NCI-H2107 treated with DMSO at 0.1 percent for 48 hours (cell line): Measurements from ENCODE around the gene DYNC1I1.
A peak's percentile ranks its signal among the peaks of the same experiment; 100 is the strongest.

Experiments used
- DNase-seq: peaks from one replicate; lab custom pipeline; 2025; ENCODE audit not compliant: unreplicated experiment; lab: John Stamatoyannopoulos, UW

The DYNC1I1 gene

GRCh38 chr7:96016056-96016586, 243.8 kb downstream of the DYNC1I1 start:
- DNase-seq = no peak

GRCh38 chr7:96016735-96017134, 244.4 kb downstream of the DYNC1I1 start:
- no peak for DNase-seq

- no peak for DNase-seq
Measured at GRCh38 chr7:96017877-96018276, 245.5 kb downstream of the DYNC1I1 start.

GRCh38 chr7:96021568-96021967, 249.2 kb downstream of the DYNC1I1 start:
- DNase-seq = no peak

GRCh38 chr7:96023387-96023786, 251.0 kb downstream of the DYNC1I1 start:
- DNase-seq = no peak

GRCh38 chr7:96026010-96026409, 253.7 kb downstream of the DYNC1I1 start:
- DNase-seq = no peak

- no peak for DNase-seq
Measured at GRCh38 chr7:96026611-96027010, 254.3 kb downstream of the DYNC1I1 start.

- no peak for DNase-seq
Measured at GRCh38 chr7:96028729-96029128, 256.4 kb downstream of the DYNC1I1 start.

- peak; percentile 16 for DNase-seq
Measured at GRCh38 chr7:96033009-96033598, 260.8 kb downstream of the DYNC1I1 start.

GRCh38 chr7:96034940-96035727, 262.8 kb downstream of the DYNC1I1 start:
- peak; percentile 96 for DNase-seq

GRCh38 chr7:96040250-96040772, 268.0 kb downstream of the DYNC1I1 start:
- DNase-seq = no peak

- DNase-seq = no peak
Measured at GRCh38 chr7:96041171-96041570, 268.8 kb downstream of the DYNC1I1 start.

GRCh38 chr7:96045181-96045580, 272.8 kb downstream of the DYNC1I1 start:
- DNase-seq = no peak

GRCh38 chr7:96045919-96046318, 273.6 kb downstream of the DYNC1I1 start:
- peak; percentile 30 for DNase-seq

- DNase-seq = no peak
Measured at GRCh38 chr7:96052289-96052688, 279.9 kb downstream of the DYNC1I1 start.

GRCh38 chr7:96052860-96053470, 280.6 kb downstream of the DYNC1I1 start:
- no peak for DNase-seq

GRCh38 chr7:96055717-96056116, 283.4 kb downstream of the DYNC1I1 start:
- DNase-seq = no peak

GRCh38 chr7:96059075-96059474, 286.7 kb downstream of the DYNC1I1 start:
- peak; percentile 90 for DNase-seq

GRCh38 chr7:96061009-96061408, 288.7 kb downstream of the DYNC1I1 start:
- no peak for DNase-seq

- DNase-seq = no peak
Measured at GRCh38 chr7:96061844-96062243, 289.5 kb downstream of the DYNC1I1 start.

GRCh38 chr7:96067321-96067720, 295.0 kb downstream of the DYNC1I1 start:
- no peak for DNase-seq

- no peak for DNase-seq
Measured at GRCh38 chr7:96069401-96069800, 297.0 kb downstream of the DYNC1I1 start.
